HG02571 (cell line): ENCODE data around the gene DNAAF3.
"Not testable (repeated sequence)": the region's sequence is repeated elsewhere in the genome, so short reads cannot be mapped to it uniquely, and the experiment has no call there.

ENCODE experiments used
- ATAC-seq: cut with Tn5 transposase; IDR thresholded peaks from one replicate; pipeline ENCODE4 v1.9.1; 2021; ENCODE audit warnings: mild to moderate bottlenecking, moderate library complexity; ENCODE audit not compliant: unreplicated experiment

The DNAAF3 gene

DNA sequence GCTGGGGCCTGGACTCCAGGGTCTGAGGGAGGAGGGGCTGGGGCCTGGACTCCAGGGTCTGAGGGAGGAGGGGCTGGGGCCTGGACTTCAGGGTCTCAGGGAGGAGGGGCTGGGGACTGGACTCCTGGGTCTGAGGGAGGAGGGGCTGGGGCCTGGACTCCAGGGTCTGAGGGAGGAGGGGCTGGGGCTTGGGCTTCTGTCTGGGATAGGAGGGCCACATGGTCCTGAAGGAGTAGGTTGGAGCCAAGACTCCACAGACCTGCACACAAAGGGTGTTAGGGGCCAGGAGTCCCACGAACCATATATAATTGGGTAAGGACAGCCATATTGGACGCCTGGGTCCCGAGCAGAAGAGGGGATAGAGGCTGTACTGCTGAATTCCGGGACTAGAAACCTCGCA lies 10.6 kb downstream of the DNAAF3 start:
- ATAC-seq = not testable (repeated sequence)

DNA sequence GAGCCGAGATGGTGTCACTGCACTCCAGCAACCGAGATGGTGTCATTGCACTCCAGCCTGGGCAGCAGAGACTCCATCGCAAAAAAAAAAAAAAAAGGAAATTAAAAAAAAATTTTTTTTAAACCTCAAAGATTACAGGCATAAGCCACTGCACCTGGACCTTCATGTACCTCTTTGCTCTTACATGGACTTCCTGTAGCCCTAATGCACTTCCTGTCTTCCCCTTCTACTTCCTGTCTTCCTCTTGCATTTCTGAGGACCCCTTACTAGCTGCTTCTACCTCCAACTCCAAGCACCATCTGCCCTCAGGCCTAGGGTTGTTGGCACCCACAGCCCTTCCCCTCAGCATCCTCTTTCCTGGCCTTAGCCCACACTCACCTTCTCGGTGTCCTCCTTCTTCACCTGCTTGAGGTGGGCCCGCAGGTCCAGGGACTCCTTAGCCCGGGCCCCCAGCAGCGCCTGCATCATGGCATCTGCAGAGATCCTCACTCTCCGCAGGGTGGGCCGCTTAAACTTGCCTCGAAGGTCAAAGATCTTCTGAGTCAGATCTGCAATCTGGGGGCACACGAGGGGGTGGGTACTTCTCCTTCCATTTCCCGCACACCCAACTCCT lies 12.7 kb downstream of the DNAAF3 start:
- ATAC-seq = no peak

DNA sequence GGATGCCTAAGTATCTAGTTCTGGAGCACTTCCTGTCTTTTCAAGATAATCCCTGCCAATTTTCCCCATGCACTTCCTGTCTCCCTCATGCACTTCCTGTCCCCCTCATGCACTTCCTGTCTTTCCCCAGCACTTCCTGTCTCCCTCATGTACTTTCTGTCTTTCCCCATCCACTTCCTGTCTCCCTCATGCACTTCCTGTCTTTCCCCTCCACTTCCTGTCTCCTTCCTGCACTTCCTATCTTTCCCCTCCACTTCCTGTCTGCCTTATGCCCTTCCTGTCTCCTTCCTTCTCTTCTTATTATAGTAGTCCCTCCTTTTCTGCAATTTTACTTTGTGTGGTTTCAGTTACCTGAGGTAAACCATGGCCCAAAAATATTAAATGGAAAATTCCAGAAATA lies 14.4 kb downstream of the DNAAF3 start:
- ATAC-seq = no peak

GRCh38 chr19:55149078-55150003 lies 17.1 kb downstream of the DNAAF3 start, which contains the start of gene TNNT1:
TSS of gene TNNT1 (minus strand) at chr19:55149206. CDS start at chr19:55147157, 2,049 bp downstream.
- no peak for ATAC-seq

DNA sequence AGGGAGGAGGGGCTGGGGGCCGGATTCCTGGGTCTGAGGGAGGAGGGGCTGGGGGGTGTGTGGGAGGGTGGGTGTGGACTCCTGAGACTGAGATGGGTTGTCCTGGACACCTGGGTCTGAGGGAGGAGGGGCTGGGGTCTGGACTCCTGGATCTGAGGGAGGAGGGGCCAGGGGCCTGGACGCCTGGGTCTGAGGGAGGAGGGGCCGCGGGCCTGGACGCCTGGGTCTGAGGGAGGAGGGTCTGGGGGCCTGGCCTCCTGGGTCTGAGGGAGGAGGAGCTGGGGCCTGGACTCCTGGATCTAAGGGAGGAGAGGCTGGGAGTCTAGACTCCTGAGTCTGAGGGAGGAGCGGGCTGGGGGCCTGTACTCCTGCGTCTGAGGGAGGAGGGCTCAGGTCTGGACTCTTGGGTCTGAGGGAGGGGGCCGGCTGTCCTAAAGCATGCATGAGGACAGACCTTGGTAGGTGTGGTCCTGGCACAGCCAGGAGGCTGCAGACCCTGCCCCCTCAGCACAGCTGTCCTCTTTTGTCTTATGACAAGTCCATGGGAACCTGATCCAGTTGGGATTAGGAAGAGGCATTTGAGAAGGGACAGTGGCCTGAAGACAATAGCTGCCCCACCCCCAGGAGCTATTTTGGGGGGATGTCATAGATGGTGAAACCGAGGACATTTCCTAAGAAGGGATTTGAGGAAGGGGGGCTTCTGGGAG lies 18.7 kb downstream of the DNAAF3 start:
- ATAC-seq = no peak

DNA sequence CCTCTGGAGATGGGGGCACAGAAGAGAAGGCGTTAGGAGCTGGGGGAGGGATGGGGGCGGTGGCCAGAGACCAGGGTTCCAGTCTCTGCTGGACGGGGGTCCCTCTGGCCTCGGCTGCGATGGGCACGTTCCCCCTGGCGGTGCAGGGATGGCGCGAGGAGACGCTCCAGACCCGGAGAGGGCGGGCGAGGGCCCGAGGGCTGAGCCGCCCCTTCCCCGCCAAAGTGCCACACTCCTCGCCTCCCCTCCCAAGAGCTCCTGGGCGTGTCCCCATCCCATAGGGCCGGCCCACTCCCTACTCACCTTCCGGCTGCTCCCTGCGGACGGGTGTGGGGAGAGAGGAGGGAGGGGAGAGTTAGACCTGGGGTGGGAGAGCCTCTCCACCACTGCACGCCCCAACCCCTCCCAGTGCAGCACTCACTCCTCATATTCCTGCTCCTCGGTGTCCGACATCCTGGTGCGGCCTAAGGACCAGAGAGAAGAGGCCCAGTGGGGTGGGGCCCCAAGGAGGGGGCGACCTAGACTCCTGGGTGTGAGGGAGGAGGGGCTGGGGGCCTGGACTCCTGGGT lies 19.6 kb downstream of the DNAAF3 start:
- ATAC-seq = no peak

GRCh38 chr19:55146078-55146704 lies 20.2 kb downstream of the DNAAF3 start:
- no peak for ATAC-seq

GRCh38 chr19:55145232-55145631 lies 21.2 kb downstream of the DNAAF3 start:
- ATAC-seq = no peak

DNA sequence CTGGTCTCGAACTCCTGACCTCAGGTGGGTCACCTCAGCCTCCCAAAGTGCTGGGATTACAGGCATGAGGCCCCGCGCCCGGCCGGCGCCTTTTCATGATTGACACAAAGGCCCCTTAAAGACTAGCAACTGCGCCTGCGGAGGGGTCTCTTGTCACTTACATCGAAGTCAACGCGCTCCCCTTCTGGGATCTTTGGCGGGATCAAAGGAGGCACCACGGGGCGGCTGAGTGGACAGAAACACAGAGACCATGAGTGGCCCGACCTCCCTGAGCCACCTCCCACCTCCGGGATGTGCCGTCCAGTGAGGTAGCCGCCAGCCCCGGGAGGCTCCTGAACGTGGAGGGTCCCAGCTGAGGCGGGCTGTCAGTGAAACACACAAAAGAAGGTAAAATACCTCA lies 24.7 kb downstream of the DNAAF3 start:
- no peak for ATAC-seq

DNA sequence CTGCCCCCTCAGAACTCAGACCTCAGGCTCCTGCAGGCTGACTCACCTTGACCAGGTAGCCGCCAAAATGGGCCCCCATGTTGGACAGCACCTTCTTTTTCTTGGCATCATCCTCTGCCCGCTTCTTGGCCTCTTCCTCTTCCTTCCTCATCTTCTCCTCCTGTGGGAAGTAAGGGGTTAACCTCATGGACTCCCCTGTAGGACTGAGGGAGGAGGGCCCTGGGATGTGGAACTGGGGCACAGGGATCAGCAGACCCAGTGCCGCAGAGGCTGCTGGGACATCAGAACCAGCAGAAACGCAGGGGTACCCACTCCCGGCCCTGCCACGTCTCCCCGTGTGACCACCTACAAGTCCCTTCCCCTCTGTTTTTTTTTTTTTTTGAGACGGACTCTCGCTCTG lies 28.5 kb downstream of the DNAAF3 start:
- no peak for ATAC-seq

DNA sequence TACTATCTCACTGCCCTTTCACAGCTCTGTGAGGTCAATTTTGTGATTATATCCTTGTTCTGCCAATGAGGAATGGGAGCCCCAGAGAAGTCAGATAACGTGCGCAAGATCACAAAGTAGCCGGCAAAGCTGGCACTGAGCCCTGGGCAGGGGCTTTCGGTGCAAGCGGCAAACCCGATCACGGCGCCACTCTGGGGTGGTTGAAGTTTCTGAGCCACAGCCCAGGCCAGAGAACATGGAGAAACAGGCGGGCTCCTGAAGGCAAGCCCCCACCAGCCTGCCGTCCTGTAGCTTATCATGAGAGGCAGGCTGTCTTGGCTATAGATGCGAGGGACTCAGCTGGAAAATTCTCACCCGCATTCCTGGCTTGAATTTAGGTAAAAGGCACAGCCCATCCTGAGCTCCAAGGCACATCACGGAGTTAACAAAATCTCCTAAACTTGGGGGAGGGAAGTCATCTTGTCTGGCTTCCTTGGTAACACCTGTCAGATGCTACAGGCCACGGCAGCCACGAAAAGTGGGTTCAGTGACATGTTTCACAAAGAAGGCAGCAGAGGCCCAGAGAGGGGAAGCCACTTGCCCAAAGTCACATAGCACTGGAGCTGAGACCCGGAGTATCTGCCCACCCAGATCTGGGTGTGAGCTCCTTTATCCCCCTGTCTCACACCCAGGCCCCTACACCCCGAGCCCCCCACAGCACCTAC lies 29.9 kb downstream of the DNAAF3 start:
- ATAC-seq = no peak

GRCh38 chr19:55134736-55135135 lies 31.7 kb downstream of the DNAAF3 start:
- ATAC-seq = no peak

DNA sequence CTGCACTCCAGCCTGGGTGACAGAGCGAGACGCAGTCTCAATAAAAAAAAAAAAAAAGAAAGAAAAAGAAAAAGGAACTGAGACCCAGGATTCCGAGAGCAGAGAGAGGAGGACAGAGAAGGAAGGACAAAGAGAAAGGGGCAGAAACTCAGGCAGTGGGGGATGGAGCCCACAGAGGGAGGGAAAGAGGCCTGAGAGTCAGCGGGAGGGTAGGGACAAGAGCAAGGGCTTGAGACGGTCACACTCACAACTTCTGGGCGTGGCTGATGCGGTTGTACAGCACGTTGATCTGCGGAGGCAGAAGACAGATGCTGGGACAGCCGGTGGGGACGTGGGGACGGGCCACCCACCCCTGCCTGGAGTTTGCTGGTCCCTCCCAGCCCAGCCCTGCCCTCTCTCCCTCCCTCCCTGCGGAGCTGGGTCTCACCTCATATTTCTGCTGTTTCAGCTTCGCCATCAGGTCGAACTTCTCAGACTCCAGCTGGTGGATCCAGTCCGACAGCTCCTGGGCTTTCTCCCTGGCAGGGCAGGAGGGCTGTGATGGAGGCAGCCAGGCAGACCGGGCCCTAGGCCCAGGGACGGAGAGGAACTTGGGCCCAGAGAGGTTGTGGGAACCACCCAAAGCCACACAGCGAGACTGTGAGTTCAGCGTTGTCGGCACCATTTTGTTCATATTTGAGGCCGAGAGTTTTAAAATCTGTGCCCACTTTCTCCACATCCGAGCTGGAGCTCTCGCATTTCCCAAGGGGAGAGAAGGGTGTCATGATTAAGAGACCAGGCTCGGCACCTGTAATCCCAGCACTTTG lies 32.6 kb downstream of the DNAAF3 start:
- no peak for ATAC-seq

GRCh38 chr19:55132453-55133129 lies 33.8 kb downstream of the DNAAF3 start:
- no peak for ATAC-seq

GRCh38 chr19:55131421-55131820 lies 35.0 kb downstream of the DNAAF3 start:
- ATAC-seq = no peak

DNA sequence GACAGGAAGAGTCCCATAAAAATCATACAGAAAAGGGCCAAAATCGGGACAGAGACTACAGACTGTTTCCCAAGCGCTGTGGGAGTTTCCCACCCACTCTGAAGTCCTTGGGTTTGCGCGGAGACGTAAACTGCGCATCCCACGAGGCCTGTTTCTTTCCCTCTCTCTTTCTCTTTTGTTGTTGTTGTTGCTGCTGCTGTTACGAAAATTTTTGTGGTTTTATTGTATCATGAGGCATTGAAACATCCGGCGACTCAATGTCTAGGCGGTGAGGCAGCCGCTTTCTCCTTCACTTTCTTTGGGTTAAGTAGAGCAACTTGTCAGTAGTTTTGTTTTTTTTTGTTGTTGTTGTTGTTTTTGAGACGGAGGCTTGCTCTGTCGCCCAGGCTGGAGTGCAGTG lies 47.4 kb downstream of the DNAAF3 start:
- ATAC-seq = no peak

GRCh38 chr19:55118401-55118991 lies 47.9 kb downstream of the DNAAF3 start:
- ATAC-seq = no peak

DNA sequence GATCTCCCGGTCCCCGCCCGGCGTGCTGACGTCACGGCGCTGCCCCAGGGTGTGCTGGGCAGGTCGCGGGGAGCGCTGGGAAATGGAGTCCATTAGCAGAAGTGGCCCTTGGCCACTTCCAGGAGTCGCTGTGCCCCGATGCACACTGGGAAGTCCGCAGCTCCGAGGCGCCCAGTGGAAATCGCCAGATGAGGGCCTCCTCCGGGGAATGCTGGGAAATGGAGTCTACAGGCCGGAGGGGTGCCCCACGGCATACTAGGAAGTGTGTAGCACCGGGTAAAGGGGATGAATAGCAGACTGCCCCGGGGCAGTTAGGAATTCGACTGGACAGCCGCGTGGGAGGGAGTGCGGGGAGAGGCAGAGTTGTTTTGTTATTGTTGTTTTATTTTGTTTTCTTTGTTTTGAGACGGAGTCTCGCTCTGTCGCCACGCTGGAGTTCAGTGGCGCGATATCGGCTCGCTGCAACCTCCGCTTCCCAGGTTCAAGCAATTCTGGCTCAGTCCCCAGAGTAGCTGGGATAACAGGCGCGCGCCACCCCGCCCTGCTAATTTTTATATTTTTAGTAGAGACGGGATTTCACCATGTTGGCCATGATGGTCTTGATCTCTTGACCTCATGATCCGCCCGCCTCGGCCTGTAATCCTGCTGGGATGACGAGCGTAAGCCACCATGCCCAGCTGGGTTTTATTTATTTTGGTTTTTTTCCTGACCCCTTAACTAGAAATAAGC lies 48.6 kb downstream of the DNAAF3 start:
- ATAC-seq = peak; percentile 80
